ENCODE results near the gene HSD17B8. TPM values are rescaled to one million over a fixed set of nuclear protein-coding genes. Genes with fewer than 3 reads are reported as not detected.

The HSD17B8 gene
- total RNA-seq, 2 experiments from 2014 or later, result 11.6 to 18.8 TPM

- intact Hi-C loops (cut with micrococcal nuclease; ENCODE audit: unreplicated experiment), result loop anchor here (2.0 to 10.0 kb wide), 2 partner anchors 72 to 214 kb away; partner anchors contain the start of genes CUTA, PHF1 and RPS18
- peak overlapping the region; percentile 77 for H3K27ac ChIP-seq (ENCODE audit: low read depth, low read length, poor library complexity, severe bottlenecking)
- ChIA-PET POLR2A (no interaction called here), CTCF (ENCODE audit: unreplicated experiment) (no interaction called here)
- TF ChIP-seq CTCF (conservative IDR thresholded peaks at IDR 0.05; ENCODE audit: low read length) (0 out of 2 replicates have a peak, but pooled peaks have one; percentile 16), EZH2phosphoT487 (IDR thresholded peaks at IDR 0.05; ENCODE audit: borderline replicate concordance, low read depth, low read length) (no peak)
- no peak for DNase-seq (ENCODE audit: low spot score)
- H3K4me3 ChIP-seq (ENCODE audit: low read depth, low read length, poor library complexity, severe bottlenecking), result peak overlapping the region; percentile 96
- H3K36me3 ChIP-seq (ENCODE audit: insufficient read depth, low read length), result peaks cover 44% of the 10 kb centered on the region
- BruUV-seq (replicated peaks), result TSS peak; percentile 91
- no peaks in the 10 kb centered on the region; the same call in 1 of the 2 replicates for H4K20me1 ChIP-seq (ENCODE audit: insufficient read depth, low read length)
- H3K4me1 ChIP-seq (ENCODE audit: insufficient read depth, low read length, poor library complexity, severe bottlenecking), result peaks cover 63% of the 10 kb centered on the region
- peak overlapping the region; percentile 79; the same call in 1 of the 2 replicates for H2AFZ ChIP-seq (ENCODE audit: low read length)
- H3K9me2 ChIP-seq (ENCODE audit: insufficient read depth, low read length), result no peaks in the 10 kb centered on the region
- H3K79me2 ChIP-seq (ENCODE audit: insufficient read depth, low read depth, low read length), result peaks cover 28% of the 10 kb centered on the region; the same call in 1 of the 2 replicates
- peak overlapping the region; percentile 100 for H3K4me2 ChIP-seq (ENCODE audit: low read length)
- no peaks in the 10 kb centered on the region for H3K9me3 ChIP-seq (ENCODE audit: low read length)
These were observed 3.3 kb upstream of the HSD17B8 start for GRCh38 chr6:33201147-33201545.

- H3K27ac ChIP-seq (ENCODE audit: low read depth, low read length, poor library complexity, severe bottlenecking), result no peak overlapping the region
- no peaks in the 10 kb centered on the region for H3K9me3 ChIP-seq (ENCODE audit: low read length)
- peak overlapping the region; percentile 100 for H3K4me2 ChIP-seq (ENCODE audit: low read length)
- peak overlapping the region; percentile 96 for H3K4me3 ChIP-seq (ENCODE audit: low read depth, low read length, poor library complexity, severe bottlenecking)
- ChIA-PET POLR2A (no interaction called here), CTCF (ENCODE audit: unreplicated experiment) (no interaction called here)
- no peaks in the 10 kb centered on the region; the same call in 1 of the 2 replicates for H4K20me1 ChIP-seq (ENCODE audit: insufficient read depth, low read length)
- peaks cover 63% of the 10 kb centered on the region for H3K4me1 ChIP-seq (ENCODE audit: insufficient read depth, low read length, poor library complexity, severe bottlenecking)
- intact Hi-C loops (cut with micrococcal nuclease; ENCODE audit: unreplicated experiment), result loop anchor here (2.0 to 10.0 kb wide), 2 partner anchors 71 to 213 kb away; partner anchors contain the start of genes CUTA, PHF1 and RPS18
- peaks cover 36% of the 10 kb centered on the region for H3K36me3 ChIP-seq (ENCODE audit: insufficient read depth, low read length)
- peaks cover 28% of the 10 kb centered on the region; the same call in 1 of the 2 replicates for H3K79me2 ChIP-seq (ENCODE audit: insufficient read depth, low read depth, low read length)
- TF ChIP-seq EZH2phosphoT487 (IDR thresholded peaks at IDR 0.05; ENCODE audit: borderline replicate concordance, low read depth, low read length), result no peak
- no peak for TF ChIP-seq CTCF (conservative IDR thresholded peaks at IDR 0.05; ENCODE audit: low read length)
- H2AFZ ChIP-seq (ENCODE audit: low read length), result no peak overlapping the region
- no TSS peak for BruUV-seq (replicated peaks)
- no peak for DNase-seq (ENCODE audit: low spot score)
- no peaks in the 10 kb centered on the region for H3K9me2 ChIP-seq (ENCODE audit: insufficient read depth, low read length)
These were observed 2.5 kb upstream of the HSD17B8 start for GRCh38 chr6:33201935-33202334.

GRCh38 chr6:33202799-33203198, 1.7 kb upstream of the HSD17B8 start:
- Histone ChIP-seq H3K4me1 (ENCODE audit: insufficient read depth, low read length, poor library complexity, severe bottlenecking) (peaks cover 65% of the 10 kb centered on the region), H3K4me3 (ENCODE audit: low read depth, low read length, poor library complexity, severe bottlenecking) (no peak overlapping the region), H3K4me2 (ENCODE audit: low read length) (no peak overlapping the region), H3K9me2 (ENCODE audit: insufficient read depth, low read length) (no peaks in the 10 kb centered on the region), H3K9me3 (ENCODE audit: low read length) (no peaks in the 10 kb centered on the region), H3K79me2 (ENCODE audit: insufficient read depth, low read depth, low read length) (peaks cover 28% of the 10 kb centered on the region; the same call in 1 of the 2 replicates), H4K20me1 (ENCODE audit: insufficient read depth, low read length) (no peaks in the 10 kb centered on the region), H3K36me3 (ENCODE audit: insufficient read depth, low read length) (peaks cover 27% of the 10 kb centered on the region), H3K27ac (ENCODE audit: low read depth, low read length, poor library complexity, severe bottlenecking) (no peak overlapping the region), H2AFZ (ENCODE audit: low read length) (no peak overlapping the region)
- no peak for DNase-seq (ENCODE audit: low spot score)
- BruUV-seq (replicated peaks), result no TSS peak
- intact Hi-C loops (cut with micrococcal nuclease; ENCODE audit: unreplicated experiment), result loop anchor here (10.0 kb wide), 1 partner anchor 212 kb away; the partner anchor contains the start of genes CUTA and PHF1
- no peak for TF ChIP-seq CTCF (conservative IDR thresholded peaks at IDR 0.05; ENCODE audit: low read length)
- no peak for TF ChIP-seq EZH2phosphoT487 (IDR thresholded peaks at IDR 0.05; ENCODE audit: borderline replicate concordance, low read depth, low read length)
- POLR2A ChIA-PET, result no interaction called here
- CTCF ChIA-PET (ENCODE audit: unreplicated experiment), result no interaction called here

Measured in OCI-LY7 (cell line).